HK-2 (cell line): ENCODE data around the gene GEMIN4.
"Not testable (repeated sequence)": the region's sequence is repeated elsewhere in the genome, so short reads cannot be mapped to it uniquely, and the experiment has no call there.

Experiments used
- DNase-seq: peaks from one replicate; pipeline ENCODE4 v3.0.0-alpha.2; 2018; ENCODE audit not compliant: unreplicated experiment

The GEMIN4 gene

DNA sequence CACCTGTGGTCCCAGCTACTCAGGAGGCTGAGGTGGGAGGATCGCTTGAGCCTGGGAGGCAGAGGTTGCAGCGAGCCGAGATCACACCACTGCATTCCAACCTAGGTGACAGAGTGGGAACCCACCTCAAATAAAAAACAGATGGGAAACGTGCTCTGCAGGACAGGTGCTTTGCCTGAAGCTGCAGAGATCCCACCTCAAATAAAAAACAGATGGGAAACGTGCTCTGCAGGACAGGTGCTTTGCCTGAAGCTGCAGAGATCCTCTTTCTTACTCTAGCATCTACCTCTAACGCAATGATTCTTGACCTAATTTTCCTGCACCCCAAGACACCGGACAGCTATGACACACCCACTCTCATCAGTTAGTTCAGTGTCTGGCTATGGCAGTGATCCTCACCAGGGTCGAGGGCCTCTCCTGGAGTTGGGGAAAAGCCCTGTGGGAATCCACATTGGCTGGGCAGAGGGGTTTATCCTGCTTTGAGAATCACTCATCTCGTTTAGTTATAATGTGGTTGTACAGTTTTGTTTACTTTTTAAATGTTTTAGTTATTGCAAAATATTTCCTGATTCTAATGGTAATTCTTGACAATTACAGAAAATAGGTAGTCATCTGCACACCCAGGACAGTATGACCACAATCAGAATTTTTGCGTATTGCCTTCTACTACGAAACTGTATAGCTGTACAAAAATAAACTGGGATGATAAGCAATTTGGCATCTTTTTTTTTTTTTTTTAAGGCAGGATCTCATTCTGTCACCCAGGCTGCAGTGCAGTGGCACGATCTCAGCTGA lies 48.8 kb downstream of the GEMIN4 start:
- DNase-seq, result no peak

DNA sequence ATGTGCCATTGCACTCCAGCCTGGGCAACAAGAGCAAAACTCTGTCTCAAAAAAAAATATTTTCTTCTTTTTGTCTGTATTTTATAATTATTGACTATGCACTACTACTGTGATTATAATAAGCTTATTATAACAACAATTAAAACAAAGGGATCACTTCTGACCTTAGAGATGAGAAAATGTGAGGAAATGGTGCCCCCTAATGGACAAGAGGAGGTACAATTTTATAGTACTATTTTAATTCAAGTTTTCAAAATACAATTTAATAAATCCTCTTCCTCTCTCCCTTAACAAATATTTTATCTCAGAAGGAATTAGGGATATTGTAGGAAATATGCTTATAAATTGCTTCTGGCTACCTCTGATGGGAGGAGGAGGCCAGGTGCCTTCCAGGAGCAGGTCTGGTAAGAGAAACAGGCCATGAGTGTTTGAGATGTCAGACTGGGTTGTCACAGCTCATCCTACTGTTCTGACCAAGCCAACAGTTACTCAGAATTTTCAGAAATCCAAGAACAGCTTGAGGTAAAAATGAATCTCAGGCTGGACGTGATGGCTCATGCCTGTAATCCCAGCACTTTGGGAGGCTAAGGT lies 51.5 kb downstream of the GEMIN4 start:
- DNase-seq, result no peak

DNA sequence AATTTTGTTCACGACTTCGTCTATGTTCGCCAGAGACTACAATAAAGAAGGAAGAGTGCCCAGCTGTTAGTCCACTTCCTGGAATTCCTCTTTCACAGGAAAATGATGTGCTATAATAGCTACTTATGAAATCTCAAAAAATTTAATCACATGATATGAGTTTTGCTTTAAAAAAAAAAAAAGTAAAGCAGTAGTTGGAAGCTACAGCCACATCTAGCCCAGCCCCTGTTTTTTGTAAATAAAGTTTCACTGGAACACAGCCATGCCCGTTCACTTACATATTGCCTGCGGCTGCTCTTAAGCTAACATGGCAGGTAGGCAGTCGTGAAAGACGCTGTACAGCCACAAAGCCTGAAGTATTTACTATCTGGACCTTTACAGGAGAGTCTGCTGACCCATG lies 52.7 kb downstream of the GEMIN4 start:
- no peak for DNase-seq

- not testable (repeated sequence) for DNase-seq
Measured at GRCh38 chr17:698096-698495, 54.0 kb downstream of the GEMIN4 start.

- DNase-seq, result no peak
Measured at GRCh38 chr17:697682-698081, 54.4 kb downstream of the GEMIN4 start.

DNA sequence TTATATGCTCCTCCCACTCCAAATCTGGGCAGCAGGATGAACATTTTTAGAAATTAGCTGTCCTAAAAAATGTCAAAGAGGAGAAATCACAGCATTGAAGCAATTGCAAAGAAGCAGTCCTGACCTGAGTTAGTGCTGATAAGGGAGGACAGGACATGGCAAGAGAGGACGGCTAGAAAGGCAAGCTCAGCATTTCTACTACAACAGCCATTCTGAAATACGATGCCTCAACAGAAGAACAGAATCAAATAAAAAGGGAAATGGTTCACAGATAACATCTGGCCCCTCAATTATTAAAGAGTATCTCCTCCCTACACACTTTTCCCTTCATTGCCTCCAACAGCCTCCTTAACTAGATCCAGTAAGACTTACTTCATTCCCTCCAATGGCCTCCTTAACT lies 55.7 kb downstream of the GEMIN4 start:
- no peak for DNase-seq
